ENCODE measurements around the gene GRHL1. TPM values are rescaled to one million over a fixed set of nuclear protein-coding genes. Genes with fewer than 3 reads are reported as not detected.

The GRHL1 gene
- total and polyA plus RNA-seq, 9 donors = 0.18 to 2.4 (median 0.63) TPM; not detected in 1

DNA sequence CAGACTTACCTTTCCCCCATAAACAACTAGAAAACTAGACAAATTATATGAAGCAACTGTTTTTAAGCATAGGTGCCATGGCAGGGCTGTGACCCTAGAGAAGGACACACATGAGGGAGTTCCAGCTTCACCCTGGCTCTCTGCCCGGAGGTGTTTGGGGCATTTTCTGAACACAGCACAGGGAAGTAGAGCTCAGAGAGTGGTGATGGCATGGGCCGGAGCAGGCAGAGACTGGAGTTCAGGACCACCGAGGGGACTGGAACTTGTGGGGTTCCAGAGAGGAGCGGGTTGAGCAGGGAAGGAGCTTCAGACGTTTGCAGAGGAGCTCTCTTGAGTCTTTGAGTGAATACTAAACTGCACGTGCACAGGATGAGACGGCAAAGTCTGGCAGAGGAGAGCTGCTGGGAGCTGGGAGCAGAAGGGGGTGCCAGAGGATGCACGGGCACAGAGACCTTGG is 65.3 kb downstream of the GRHL1 start:
- Histone ChIP-seq H3K36me3 (no peaks in the 10 kb centered on the region), H3K4me1 (ENCODE audit: insufficient read depth) (peaks cover 8% of the 10 kb centered on the region), H3K9me3 (no peaks in the 10 kb centered on the region), H3K4me3 (no peak overlapping the region), H3K27ac (no peak overlapping the region), H3K27me3 (no peaks in the 10 kb centered on the region)
- TF ChIP-seq, protein P1, sequence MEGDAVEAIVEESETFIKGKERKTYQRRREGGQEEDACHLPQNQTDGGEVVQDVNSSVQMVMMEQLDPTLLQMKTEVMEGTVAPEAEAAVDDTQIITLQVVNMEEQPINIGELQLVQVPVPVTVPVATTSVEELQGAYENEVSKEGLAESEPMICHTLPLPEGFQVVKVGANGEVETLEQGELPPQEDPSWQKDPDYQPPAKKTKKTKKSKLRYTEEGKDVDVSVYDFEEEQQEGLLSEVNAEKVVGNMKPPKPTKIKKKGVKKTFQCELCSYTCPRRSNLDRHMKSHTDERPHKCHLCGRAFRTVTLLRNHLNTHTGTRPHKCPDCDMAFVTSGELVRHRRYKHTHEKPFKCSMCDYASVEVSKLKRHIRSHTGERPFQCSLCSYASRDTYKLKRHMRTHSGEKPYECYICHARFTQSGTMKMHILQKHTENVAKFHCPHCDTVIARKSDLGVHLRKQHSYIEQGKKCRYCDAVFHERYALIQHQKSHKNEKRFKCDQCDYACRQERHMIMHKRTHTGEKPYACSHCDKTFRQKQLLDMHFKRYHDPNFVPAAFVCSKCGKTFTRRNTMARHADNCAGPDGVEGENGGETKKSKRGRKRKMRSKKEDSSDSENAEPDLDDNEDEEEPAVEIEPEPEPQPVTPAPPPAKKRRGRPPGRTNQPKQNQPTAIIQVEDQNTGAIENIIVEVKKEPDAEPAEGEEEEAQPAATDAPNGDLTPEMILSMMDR (IDR thresholded peaks at IDR 0.05) = no peak
- peak in 1 of 5 donors; percentile 10 for DNase-seq
- intact Hi-C loops (cut with DNase I) = no loop called here
- WGBS, 3 donors = 83 to 89% (median 89%) methylated on average over 8 of the region's 8 CpGs

DNA sequence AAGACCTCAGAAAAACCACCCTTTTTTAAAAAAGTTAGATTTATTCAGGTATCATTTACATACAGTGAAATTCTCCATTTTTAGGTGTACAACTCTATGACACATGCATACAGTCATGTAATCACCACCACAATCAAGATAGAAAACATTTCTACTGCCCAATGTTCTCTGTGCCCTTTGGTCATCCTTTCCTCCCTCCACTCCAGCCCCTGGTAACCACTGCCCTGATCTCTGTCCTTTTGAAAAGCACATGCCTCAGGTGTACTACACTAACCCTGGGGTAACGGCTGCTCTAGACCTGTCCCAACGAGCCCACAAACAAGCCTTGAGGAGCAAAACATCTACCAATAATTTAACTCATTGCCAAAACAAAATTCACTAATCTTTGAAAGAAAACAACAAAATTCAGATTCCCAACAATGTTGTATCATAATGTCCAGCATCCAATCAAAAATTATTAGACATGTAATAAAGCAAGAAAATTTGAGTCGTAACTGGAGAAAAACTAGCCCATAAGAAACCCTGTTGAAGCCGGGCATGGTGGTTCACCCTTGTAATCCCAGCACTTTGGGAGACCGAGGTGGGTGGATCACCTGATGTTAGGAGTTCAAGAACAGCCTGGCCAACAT is 65.9 kb downstream of the GRHL1 start:
- no peak for DNase-seq
- Histone ChIP-seq H3K27ac (no peak overlapping the region), H3K9me3 (no peaks in the 10 kb centered on the region), H3K36me3 (no peaks in the 10 kb centered on the region), H3K27me3 (no peaks in the 10 kb centered on the region), H3K4me3 (no peak overlapping the region), H3K4me1 (ENCODE audit: insufficient read depth) (peaks cover 8% of the 10 kb centered on the region)
- intact Hi-C loops (cut with DNase I) = no loop called here
- 89 to 96% (median 92%) methylated on average over 5 of the region's 5 CpGs for WGBS, 3 donors
- no peak for TF ChIP-seq EP300 (IDR thresholded peaks at IDR 0.05)
- TF ChIP-seq, protein P1 (IDR thresholded peaks at IDR 0.05) = no peak
- TF ChIP-seq POLR2A (IDR thresholded peaks at IDR 0.05) = no peak

- Histone ChIP-seq H3K36me3 (no peaks in the 10 kb centered on the region), H3K4me1 (ENCODE audit: insufficient read depth) (peaks cover 8% of the 10 kb centered on the region), H3K27me3 (no peaks in the 10 kb centered on the region), H3K4me3 (no peak overlapping the region), H3K9me3 (no peaks in the 10 kb centered on the region), H3K27ac (no peak overlapping the region)
- 26 to 42% (median 30%) methylated on average over 8 of the region's 8 CpGs for WGBS, 3 donors
- TF ChIP-seq, protein P1 (IDR thresholded peaks at IDR 0.05) = no peak
- TF ChIP-seq EP300 (IDR thresholded peaks at IDR 0.05) (no peak), POLR2A (IDR thresholded peaks at IDR 0.05) (no peak)
- no peak for DNase-seq
- intact Hi-C loops (cut with DNase I) = no loop called here
These were observed 67.7 kb downstream of the GRHL1 start for GRCh38 chr2:10019174-10019573.

DNA sequence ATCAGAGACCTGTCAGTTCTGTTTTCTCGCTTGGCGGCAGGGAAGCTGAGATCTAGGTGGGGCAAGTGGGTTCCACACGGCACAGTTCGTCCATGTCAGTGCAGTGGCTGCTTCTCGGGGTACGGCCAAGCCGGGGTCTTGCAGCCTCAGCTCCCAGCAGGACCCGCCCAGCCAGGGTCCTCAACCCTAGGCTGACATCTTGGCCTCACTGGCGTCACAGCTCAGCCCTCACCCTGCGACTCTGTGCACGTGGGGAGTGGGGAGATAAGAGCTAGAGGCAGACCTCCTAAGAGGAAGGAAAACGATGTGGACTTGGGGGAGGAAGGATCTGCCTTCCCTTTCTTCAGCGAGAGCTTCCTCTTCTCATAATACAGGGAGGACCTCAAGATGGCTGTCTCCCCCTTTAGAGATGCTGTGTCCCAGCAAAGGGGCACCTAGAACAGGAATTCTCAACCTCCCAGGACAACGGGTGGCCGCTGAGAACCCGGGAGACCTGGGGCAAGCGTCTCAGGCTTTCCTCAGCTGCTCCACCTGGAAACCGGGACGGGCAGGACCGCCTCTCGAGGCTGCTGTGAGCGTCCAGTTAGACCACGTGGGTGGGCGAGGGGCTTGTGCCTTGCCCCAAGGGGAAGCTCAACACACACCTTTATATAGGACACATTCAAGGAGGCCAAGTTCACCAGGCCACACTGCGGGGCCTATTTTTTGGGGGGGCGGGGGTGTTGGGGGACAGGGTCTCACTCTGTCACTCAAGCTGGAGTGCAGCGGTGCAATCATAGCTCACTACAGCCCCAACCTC is 68.3 kb downstream of the GRHL1 start:
- Histone ChIP-seq H3K4me3 (no peak overlapping the region), H3K36me3 (no peaks in the 10 kb centered on the region), H3K4me1 (ENCODE audit: insufficient read depth) (peaks cover 8% of the 10 kb centered on the region), H3K9me3 (no peaks in the 10 kb centered on the region), H3K27ac (no peak overlapping the region), H3K27me3 (no peaks in the 10 kb centered on the region)
- DNase-seq = no peak
- intact Hi-C loops (cut with DNase I) = no loop called here
- whole genome bisulfite sequencing, 3 donors = 84% methylated on average over 27 of the region's 27 CpGs
- TF ChIP-seq POLR2A (IDR thresholded peaks at IDR 0.05) = no peak
- TF ChIP-seq, protein P1 (IDR thresholded peaks at IDR 0.05) = no peak

All from ovary (tissue), 9 donors.